HUES64 (cell line): ENCODE data around the gene ACOT9.
"Not testable (repeated sequence)": the region's sequence is repeated elsewhere in the genome, so short reads cannot be mapped to it uniquely, and the experiment has no call there.

Source experiments
- H3K27ac ChIP-seq: 2 replicates; pipeline ENCODE4 v1.7.0; 2013; ENCODE audit warnings: low read depth, low read length, inconsistent platforms
- H3K27me3 ChIP-seq: 2 replicates; pipeline ENCODE4 v1.6.1; 2013; ENCODE audit warnings: mild to moderate bottlenecking, low read length; ENCODE audit not compliant: insufficient read depth
- H3K36me3 ChIP-seq: 2 replicates; pipeline ENCODE4 v1.6.1; 2013; ENCODE audit warnings: mild to moderate bottlenecking, low read length; ENCODE audit not compliant: insufficient read depth
- H3K4me1 ChIP-seq: 2 replicates; pipeline ENCODE4 v1.6.1; 2013; ENCODE audit warnings: mild to moderate bottlenecking, low read length, moderate library complexity; ENCODE audit not compliant: insufficient read depth
- H3K4me3 ChIP-seq: 2 replicates; pipeline ENCODE4 v1.5.1; 2013; ENCODE audit warnings: mild to moderate bottlenecking, low read length, moderate library complexity
- H3K9ac ChIP-seq: 2 replicates; pipeline ENCODE4 v1.6.1; 2013; ENCODE audit warnings: mild to moderate bottlenecking, low read depth, low read length
- H3K9me3 ChIP-seq: 2 replicates; pipeline ENCODE4 v1.6.1; 2013; ENCODE audit warnings: low read depth, low read length; ENCODE audit not compliant: insufficient read depth
- WGBS: fragments of 150-250, 120-280 bp; methylation state at CpG from one replicate; pipeline ENCODE4 v1.1.7; 2013; ENCODE audit warnings: missing lambda C conversion rate; 5-methylcytosine and 5-hydroxymethylcytosine counted together

The ACOT9 gene

GRCh38 chrX:23765449-23765848 lies 22.4 kb upstream of the ACOT9 start:
- H3K9ac ChIP-seq, result no peak overlapping the region
- no peaks in the 10 kb centered on the region for H3K36me3 ChIP-seq
- H3K4me1 ChIP-seq, result no peaks in the 10 kb centered on the region
- H3K27me3 ChIP-seq, result no peaks in the 10 kb centered on the region
- H3K9me3 ChIP-seq, result no peaks in the 10 kb centered on the region
- WGBS, result 100% methylated on average over 5 of the region's 5 CpGs
- no peak overlapping the region for H3K27ac ChIP-seq
- no peak overlapping the region for H3K4me3 ChIP-seq

GRCh38 chrX:23764188-23764984 lies 21.3 kb upstream of the ACOT9 start:
- Histone ChIP-seq H3K9me3 (no peaks in the 10 kb centered on the region), H3K36me3 (no peaks in the 10 kb centered on the region), H3K27me3 (no peaks in the 10 kb centered on the region), H3K27ac (no peak overlapping the region), H3K4me1 (no peaks in the 10 kb centered on the region), H3K4me3 (no peak overlapping the region), H3K9ac (no peak overlapping the region)
- 75% methylated on average over 4 of the region's 4 CpGs for WGBS

- no peaks in the 10 kb centered on the region for H3K9me3 ChIP-seq
- 94% methylated on average over 2 of the region's 2 CpGs for WGBS
- no peak overlapping the region for H3K9ac ChIP-seq
Observed at GRCh38 chrX:23759821-23760220, 16.7 kb upstream of the ACOT9 start.

GRCh38 chrX:23756165-23756564 lies 13.1 kb upstream of the ACOT9 start:
- Histone ChIP-seq H3K36me3 (no peaks in the 10 kb centered on the region), H3K27me3 (no peaks in the 10 kb centered on the region), H3K27ac (no peak overlapping the region), H3K9ac (no peak overlapping the region), H3K9me3 (no peaks in the 10 kb centered on the region), H3K4me1 (no peaks in the 10 kb centered on the region), H3K4me3 (no peak overlapping the region)
- 9% methylated on average over 4 of the region's 4 CpGs for WGBS

More at GRCh38 chrX:23759821-23760220, 16.7 kb upstream of the ACOT9 start:
- H3K27me3 ChIP-seq, result no peaks in the 10 kb centered on the region
- H3K27ac ChIP-seq, result no peak overlapping the region
- no peak overlapping the region for H3K4me3 ChIP-seq
- no peaks in the 10 kb centered on the region for H3K36me3 ChIP-seq
- no peaks in the 10 kb centered on the region for H3K4me1 ChIP-seq

- Histone ChIP-seq H3K9ac (no peak overlapping the region), H3K36me3 (no peaks in the 10 kb centered on the region), H3K27ac (no peak overlapping the region), H3K4me3 (no peak overlapping the region), H3K4me1 (no peaks in the 10 kb centered on the region), H3K9me3 (no peaks in the 10 kb centered on the region), H3K27me3 (no peaks in the 10 kb centered on the region)
- WGBS, result 75% methylated on average over 1 of the region's 1 CpG
Observed at GRCh38 chrX:23754664-23755063, 11.6 kb upstream of the ACOT9 start.

GRCh38 chrX:23752740-23753415 lies 9.8 kb upstream of the ACOT9 start:
- Histone ChIP-seq H3K27ac (no peak overlapping the region), H3K27me3 (no peaks in the 10 kb centered on the region), H3K9ac (no peak overlapping the region), H3K36me3 (no peaks in the 10 kb centered on the region), H3K9me3 (no peaks in the 10 kb centered on the region), H3K4me3 (no peak overlapping the region), H3K4me1 (no peaks in the 10 kb centered on the region)
- 92% methylated on average over 2 of the region's 2 CpGs for WGBS

GRCh38 chrX:23749576-23749975 lies 6.5 kb upstream of the ACOT9 start:
- H3K27ac ChIP-seq, result no peak overlapping the region
- H3K4me1 ChIP-seq, result no peaks in the 10 kb centered on the region
- no peaks in the 10 kb centered on the region for H3K9me3 ChIP-seq
- WGBS, result 76% methylated on average over 2 of the region's 2 CpGs
- H3K36me3 ChIP-seq, result no peaks in the 10 kb centered on the region
- no peak overlapping the region for H3K4me3 ChIP-seq
- no peak overlapping the region for H3K9ac ChIP-seq
- H3K27me3 ChIP-seq, result no peaks in the 10 kb centered on the region

GRCh38 chrX:23749129-23749528 lies 6.1 kb upstream of the ACOT9 start:
- no peaks in the 10 kb centered on the region for H3K27me3 ChIP-seq
- no peaks in the 10 kb centered on the region for H3K36me3 ChIP-seq

GRCh38 chrX:23745786-23746185 lies 2.7 kb upstream of the ACOT9 start:
- Histone ChIP-seq H3K27ac (no peak overlapping the region), H3K4me3 (no peak overlapping the region), H3K27me3 (no peaks in the 10 kb centered on the region), H3K36me3 (no peaks in the 10 kb centered on the region), H3K9me3 (no peaks in the 10 kb centered on the region), H3K4me1 (no peaks in the 10 kb centered on the region), H3K9ac (no peak overlapping the region)
- WGBS, result 90% methylated on average over 1 of the region's 3 CpGs

More at GRCh38 chrX:23749129-23749528, 6.1 kb upstream of the ACOT9 start:
- no peaks in the 10 kb centered on the region for H3K9me3 ChIP-seq
- H3K4me1 ChIP-seq, result no peaks in the 10 kb centered on the region
- no peak overlapping the region for H3K4me3 ChIP-seq
- H3K27ac ChIP-seq, result no peak overlapping the region
- WGBS, result 93% methylated on average over 3 of the region's 4 CpGs
- no peak overlapping the region for H3K9ac ChIP-seq

GRCh38 chrX:23743623-23743971 lies 521 bp upstream of the ACOT9 start:
- H3K4me1 ChIP-seq, H3K9me3 ChIP-seq, H3K36me3 ChIP-seq, H3K27me3 ChIP-seq: not testable (repeated sequence)
- 77% methylated on average over 14 of the region's 14 CpGs for WGBS
- Histone ChIP-seq H3K4me3 (peak overlapping the region; percentile 90), H3K9ac (peak overlapping the region; percentile 52), H3K27ac (peak overlapping the region; percentile 46; the same call in 1 of the 2 replicates)

- peak overlapping the region; percentile 76 for H3K9ac ChIP-seq
- H3K36me3 ChIP-seq, result no peaks in the 10 kb centered on the region
- peak overlapping the region; percentile 90 for H3K4me3 ChIP-seq
- H3K27me3 ChIP-seq, result no peaks in the 10 kb centered on the region
- H3K27ac ChIP-seq, result peak overlapping the region; percentile 67; the same call in 1 of the 2 replicates
- H3K4me1 ChIP-seq, result no peaks in the 10 kb centered on the region
- WGBS, result 6% methylated on average over 6 of the region's 6 CpGs
- no peaks in the 10 kb centered on the region for H3K9me3 ChIP-seq
Observed at GRCh38 chrX:23742174-23742696, 841 bp downstream of the ACOT9 start.
